Amniotic stem cell (primary cell): Measurements from ENCODE around the gene RAB6B.

ENCODE experiments used
- DNase-seq: peaks from one replicate; lab custom pipeline; 2025; lab: John Stamatoyannopoulos, UW

RAB6B gene

GRCh38 chr3:133856316-133856715, 39.4 kb downstream of the RAB6B start:
- no peak for DNase-seq

- no peak for DNase-seq
These were observed 39.9 kb downstream of the RAB6B start for GRCh38 chr3:133855772-133856171.

DNA sequence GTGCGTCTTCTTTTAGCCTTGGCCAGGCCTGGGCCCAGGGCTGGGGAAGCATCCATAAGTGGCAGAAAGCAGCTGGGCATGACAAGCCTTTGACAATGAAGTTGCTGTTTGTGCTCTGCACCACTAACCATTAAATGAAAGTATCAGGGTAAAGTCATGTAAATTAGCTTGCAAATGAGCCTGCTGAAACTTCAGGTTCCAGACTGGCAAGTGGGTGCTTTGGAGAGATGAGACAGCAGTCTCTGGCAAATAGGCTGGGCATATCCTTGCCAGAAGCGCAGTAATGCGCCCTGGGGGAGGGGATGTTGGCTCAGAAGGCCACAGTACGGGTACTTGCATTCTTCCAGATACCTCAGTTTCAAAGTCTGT, 40.7 kb downstream of the RAB6B start:
- no peak for DNase-seq

DNA sequence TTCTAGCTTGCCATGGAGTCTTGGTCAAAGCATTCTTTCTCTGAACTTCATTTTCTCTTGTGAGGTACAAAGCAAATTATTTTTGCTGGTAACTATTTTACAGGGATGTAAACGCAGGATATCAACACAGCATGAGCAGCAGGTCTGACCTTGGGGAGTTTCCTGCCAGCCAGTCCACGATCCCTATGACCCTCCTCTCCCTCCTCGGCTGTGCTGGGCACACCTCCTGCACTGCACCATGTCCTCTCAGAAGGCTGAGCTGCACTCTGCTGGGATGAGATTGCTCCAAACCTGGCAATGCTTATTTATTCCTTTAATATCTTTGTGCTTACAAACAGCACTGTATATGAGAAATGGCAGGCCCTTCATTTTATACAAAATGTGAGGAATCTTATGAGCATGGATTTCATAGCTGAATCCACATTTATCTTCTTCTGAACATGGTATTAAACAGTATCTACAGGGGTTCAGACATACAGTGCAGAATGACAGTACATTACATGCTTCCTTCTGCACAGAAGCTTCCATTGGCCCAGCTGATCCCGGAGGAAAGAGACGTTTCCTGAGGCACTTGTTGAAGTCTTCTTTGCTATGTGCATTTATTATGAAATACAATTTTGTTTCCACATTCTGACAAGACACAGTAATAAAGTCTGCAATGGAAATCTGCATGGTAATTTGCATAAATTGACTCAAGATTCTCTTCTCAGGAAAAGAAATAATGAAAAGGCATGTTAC, 41.2 kb downstream of the RAB6B start:
- DNase-seq, result no peak

- DNase-seq, result no peak
These were observed 41.8 kb downstream of the RAB6B start for GRCh38 chr3:133853925-133854227.

DNA sequence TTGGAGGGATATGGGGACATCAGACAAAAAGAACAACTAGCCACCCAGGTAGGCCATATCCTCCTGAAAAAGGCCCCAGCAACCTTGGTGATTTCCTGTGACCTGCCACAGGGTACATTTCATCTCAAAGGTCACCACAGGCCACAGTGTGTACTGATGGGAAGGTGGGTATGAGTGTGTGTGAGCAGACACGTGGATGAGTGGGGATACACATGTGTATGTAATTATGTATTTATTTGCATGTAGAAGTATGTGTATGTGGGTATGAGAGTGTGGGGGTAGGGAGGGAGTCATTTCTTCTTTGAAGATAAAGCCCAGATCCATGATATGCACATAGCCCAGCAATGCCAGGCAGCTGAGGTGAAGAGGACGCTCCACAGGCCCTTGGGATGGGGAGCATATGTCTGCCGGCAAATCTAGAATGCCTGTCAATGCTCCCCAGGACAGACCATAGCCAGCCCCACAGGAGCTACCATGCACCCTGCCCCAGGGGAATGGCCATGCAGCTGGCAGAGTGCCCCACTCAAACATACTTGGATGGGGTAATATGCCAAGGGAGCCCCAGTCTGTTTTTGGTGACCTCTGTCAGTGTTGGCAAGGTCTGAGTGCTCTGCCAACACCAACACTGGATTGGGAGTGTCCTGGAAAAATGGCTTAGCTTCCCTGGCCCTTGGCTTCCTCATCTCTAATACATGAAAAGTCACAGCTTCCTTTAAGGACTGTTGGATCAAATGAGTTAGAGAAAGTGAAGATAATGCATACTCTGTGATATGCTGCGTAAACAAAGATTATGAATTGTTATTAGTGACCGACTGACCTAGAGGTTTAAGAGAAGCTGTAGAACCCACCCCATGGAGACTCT, 42.4 kb downstream of the RAB6B start:
- DNase-seq, result no peak

DNA sequence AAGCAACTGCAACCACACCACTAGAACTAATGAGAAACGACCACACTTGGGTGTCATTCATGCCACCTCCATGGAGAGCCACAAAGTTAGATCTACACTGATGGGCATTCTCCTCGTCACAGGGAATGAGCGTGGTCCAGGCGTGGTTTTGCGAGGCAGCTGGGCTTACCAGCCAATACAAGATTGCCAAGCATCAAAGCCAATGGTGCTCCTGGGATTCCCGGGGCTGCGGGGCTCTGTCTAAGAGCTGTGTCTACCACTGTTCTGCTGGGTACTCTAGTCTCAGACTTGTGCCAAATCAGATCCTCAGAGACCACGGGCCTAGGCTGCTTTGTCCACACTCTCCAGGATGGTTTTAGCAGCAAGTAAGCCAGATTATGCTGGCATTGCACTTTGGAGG, 43.8 kb downstream of the RAB6B start:
- no peak for DNase-seq

DNA sequence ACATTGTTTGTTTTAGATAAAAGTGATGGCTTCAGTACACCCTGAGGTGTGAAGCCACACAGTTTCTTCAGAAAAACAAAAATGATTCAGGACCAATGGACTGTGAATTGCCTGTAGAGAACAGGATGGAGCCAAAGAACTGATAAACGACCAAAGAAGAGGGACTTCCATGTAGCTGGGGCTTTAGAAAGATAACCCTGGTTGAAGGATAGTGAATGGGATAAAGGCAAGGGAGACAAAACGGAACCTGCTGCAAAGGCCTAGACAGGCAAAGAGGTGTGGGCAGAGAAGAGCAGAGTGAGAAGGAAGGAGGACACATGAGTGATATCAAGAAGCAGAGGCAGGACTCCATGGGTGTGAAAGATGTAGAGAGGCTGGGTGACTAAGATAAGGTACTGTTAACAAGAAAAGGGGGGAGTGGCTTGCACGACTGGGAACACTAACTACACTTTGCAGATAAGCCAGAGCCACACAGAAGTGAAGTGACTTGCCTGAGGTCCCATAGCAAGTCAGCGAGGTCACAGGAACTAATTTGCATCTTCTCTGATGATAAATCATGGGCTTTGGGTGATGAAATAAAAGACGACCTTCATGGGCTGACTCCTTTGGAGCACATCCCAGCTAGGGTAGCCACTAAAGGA, 44.3 kb downstream of the RAB6B start:
- no peak for DNase-seq

DNA sequence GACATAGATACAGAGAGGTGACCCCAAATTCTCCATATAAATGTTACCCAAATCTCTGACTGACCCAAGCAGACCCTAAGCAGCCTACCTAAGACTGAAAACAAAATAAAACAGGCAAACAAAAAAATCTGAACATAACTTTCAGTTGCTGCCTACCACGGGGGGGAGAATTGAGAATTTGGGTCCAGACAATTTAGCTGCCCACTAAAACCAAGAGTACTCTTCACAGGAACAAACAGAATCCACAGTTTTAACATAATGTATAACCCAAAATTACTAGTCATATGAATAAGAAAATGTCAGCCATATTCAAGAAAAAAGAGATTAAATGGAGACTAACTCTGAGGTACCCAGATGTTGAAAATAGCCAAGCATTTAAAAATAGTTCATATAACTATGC, 45.6 kb downstream of the RAB6B start:
- no peak for DNase-seq

DNA sequence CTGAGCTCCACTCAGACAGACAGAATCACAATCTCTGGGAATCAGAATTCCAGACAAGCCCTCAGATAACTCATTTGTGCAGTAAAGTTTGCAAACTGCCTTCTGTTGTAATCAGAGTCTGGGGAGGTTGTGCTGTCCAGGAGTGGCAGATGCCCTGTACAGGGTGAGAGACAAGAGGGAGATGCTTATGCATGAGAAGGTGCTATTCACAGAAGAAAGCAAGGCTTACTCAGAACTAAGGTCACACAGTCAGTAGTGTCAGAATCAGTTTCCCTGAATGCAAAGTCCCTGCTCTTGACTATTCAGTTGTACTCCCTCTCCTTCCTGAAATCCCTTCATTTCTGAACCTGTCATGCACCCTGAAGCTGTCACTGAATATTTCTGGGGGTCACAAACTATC, 46.3 kb downstream of the RAB6B start:
- no peak for DNase-seq

DNA sequence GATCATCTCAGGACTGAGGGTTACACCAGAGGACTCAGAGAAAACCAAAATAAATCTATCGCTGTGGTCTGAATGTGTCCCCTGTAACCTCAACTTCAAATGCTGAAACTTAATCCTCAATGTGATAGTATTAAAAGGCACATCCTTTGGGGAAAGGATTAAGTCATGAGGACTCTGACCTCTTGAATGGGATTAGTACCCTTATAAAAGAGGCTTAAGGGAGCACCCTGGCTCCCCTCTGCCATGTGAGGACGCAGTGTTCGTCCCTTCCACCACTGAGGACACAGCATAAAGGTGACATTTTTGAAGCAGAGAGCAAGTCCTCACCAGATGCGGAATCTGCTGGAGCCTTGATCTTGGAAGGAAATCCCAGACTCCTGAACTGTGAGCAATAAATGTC, 50.6 kb downstream of the RAB6B start:
- DNase-seq, result no peak

GRCh38 chr3:133843634-133844033, 52.0 kb downstream of the RAB6B start:
- no peak for DNase-seq

GRCh38 chr3:133842158-133842557, 53.5 kb downstream of the RAB6B start:
- DNase-seq, result no peak

DNA sequence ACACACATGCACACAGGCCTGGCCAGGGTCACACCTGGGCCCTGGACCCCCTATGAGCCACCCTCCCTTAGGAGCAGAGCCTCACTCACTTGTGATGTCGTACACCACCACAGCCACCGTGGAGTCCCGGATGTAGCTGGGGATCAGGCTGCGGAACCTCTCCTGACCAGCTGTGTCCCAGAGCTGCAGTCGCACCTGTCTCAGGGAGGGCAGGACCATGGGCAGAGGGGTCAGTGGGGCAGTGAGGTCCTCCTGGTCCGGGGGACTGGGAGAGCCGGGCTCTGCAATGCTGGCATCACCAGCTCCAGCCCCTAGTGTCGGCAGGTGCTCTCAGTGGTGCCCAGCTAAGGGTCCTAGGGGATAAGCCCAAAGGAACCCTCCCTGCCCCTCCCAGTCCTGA, 54.5 kb downstream of the RAB6B start:
- DNase-seq, result no peak

DNA sequence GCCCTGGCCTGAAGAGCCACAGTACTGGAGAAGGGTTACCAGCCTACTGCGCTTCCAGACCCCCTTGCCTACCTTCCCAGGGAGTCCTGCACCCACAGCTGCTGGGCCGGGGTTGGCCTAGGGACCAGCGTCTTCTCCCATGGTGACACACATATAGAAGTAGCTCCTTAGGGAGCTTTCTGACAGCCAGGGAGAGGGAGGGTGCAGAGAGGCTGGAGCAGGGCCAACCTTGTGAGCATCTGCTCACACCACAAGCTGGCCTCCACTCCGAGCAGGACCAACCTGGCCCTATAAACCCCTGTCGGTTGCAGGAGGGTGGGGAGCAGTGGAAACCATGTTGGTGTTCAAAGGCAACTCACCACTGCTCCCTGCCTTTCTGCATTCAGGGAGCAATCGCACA, 54.9 kb downstream of the RAB6B start:
- DNase-seq, result no peak

GRCh38 chr3:133840055-133840737, 55.5 kb downstream of the RAB6B start:
- DNase-seq, result no peak

DNA sequence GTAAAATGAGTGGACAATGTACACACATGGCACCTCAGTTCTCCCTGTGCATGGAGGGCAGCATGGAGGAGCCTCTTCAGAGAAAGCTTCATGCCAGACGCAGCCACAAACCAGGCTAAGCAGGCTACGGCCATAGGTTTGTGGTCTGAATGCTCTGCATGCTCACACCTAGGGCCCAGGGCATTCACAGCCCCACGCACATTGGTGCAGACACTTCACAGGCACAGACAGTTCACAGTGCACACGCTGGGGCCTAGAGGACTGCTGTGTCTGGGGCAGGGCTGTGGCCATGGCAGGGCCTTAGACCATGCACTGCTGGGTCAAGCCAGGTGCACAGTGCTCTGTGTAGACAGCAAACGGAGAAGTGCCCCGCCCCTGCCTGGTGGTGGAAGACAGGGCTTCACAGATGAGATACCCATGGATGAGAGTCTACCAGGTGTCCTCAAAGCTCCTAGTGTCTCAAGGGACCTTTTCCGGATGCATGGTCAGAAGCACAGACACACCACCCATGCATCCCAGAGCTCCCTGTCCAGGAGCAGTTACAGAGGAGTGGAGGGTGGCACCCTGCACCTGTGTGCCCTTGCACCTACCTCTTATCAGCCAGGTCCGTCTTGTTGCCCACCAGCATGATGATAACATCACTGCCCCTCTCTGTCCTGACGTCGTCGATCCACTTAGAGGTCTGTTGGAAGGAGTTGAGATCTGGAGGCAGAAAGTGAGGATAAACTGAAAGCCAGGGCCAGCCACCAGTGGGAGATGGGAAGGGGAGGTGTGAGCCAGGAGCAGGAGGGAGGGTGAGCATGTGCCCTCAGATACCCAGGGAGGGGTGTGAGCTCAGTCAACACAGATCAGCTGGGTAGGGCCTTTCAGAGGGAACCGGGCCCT, 56.5 kb downstream of the RAB6B start:
- no peak for DNase-seq

DNA sequence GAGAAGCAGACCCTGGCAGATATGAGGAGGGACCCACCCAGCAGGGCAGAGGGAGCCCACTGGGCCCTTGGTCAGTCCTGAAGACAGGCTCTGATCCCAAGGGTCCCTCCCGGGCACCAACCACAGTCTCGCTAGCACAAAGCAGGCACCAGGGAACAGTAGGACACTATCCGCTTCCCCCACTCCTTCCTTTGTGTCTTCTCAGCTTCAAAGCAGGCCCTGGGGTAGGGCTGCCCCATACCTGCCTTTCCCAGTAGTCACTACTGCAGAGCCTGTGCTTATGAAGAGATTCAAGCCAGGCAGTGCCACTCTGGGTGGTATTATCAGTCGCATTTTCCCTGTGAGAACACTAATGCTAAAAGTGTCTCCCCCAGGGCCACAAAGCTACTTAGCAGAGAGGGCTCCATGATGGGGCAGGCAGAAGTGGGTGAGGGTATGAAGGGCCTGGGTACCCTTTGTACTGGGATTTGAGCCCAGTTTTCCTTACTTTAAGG, 57.3 kb downstream of the RAB6B start:
- no peak for DNase-seq

DNA sequence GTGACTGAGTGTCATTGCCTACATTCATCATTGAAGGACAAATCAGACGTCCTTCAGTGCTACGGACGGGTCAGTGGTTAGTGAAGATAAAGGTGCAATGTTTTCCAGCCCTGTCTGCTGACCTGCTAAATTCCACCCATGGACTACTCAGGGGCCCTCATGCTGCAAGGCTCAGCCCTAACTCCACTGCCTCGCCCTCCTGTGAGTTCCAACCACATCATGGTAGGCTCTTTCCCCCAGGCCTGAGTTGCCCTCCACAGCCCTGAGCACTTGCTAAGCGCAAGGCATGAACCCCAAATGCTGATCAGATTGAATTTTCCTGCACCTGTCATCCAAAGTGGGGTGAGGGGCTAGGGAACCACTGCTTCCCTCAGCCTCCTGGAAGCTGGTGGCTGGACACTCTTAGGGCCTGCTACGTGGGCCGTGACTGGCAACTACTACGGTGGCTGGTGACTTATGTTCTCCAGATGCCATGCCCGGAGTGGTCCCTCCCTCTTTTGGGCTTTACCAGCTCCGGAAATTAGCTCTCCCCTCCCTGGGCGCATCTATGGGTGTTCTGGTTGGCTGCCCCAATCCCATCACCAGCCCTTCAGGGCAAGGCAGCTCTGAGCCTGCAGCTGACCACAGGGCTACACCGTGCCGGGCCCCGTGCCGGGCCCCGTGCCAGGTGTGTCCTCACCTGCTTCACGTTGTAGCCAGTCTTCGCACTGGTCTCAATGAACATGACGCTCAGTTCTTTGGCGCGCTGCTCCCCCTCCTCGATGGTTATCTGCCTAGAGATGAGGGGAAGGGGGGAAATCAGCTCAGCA, 58.0 kb downstream of the RAB6B start:
- DNase-seq, result no peak

DNA sequence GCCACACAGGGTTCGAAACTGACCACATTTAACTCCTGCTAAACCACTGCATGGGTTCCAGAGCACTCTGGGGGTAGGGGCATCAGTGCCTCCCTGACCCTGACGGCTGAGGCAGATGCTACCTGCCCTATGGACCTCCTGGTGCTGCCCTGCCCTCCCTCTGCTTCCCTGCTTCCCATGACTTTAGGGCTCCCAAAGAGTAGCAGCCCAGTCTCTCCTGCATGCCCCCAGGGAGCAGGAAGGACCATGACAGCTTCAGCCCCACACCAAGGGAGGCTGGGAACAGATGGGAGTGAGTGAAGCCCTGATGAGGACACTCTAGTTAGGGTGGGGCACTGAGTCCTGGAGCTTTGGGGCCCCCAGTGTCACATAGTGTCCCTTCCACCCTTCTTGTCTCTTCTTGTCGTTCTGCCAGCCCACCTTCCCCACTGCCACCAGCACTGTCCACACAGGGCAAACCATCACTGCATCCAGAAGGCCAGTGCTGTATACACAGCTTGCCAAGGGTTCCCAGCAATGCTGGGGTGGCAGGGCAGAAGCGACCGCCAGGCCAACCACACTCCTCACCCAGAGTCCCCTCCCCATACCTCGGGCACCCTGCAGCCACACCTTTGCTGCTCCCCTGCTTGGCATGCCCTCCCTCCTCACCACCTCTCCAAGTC, 59.1 kb downstream of the RAB6B start:
- no peak for DNase-seq
